SK-N-MC (cell line): Measurements from ENCODE around the gene ASB6.

Experiments used
- EZH2 ChIP-seq: fragments of 200-600 bp; sonication (generic); IDR thresholded peaks from one replicate; pipeline ENCODE4 v1.6.1; 2017; ENCODE audit warnings: antibody characterized with exemption
- POLR2AphosphoS5 ChIP-seq: IDR thresholded peaks from 2 replicates; pipeline ENCODE4 v1.6.1; 2012; ENCODE audit warnings: mild to moderate bottlenecking, low read depth, low read length, borderline replicate concordance

GRCh38 chr9:129602598-129603415, 39.1 kb downstream of the ASB6 start:
- TF ChIP-seq EZH2 (no peak), POLR2AphosphoS5 (no peak)
